Left colon (tissue), 2 donors: ENCODE data around the gene GPBP1L1. TPM values are rescaled to one million over a fixed set of nuclear protein-coding genes. Genes with fewer than 3 reads are reported as not detected.
"Not testable (repeated sequence)": the region's sequence is repeated elsewhere in the genome, so short reads cannot be mapped to it uniquely, and the experiment has no call there.

Experiments used
- ATAC-seq: fragments of 200-7000 bp; cut with Tn5 transposase; one replicate; pipeline ENCODE4 v1.9.1; 2020; ENCODE audit warnings: mild to moderate bottlenecking, moderate library complexity
- DNase-seq, 2 donors: peaks; one replicate each; pipeline ENCODE4 v3.0.0-alpha.2; 2020
- intact Hi-C, 2 donors: fragments of 100-400 bp; cut with DNase I in 1 of 2; cut with micrococcal nuclease in 1 of 2; formaldehyde crosslinking; loops; one replicate each; pipeline versions ENCODE4 v1.11.2 to v1.14.0; 2022; cut with DNase I, micrococcal nuclease
- total RNA-seq, 2 donors: library from RNA; stranded (reverse); fragmentation: NEBNext Ultra II Directional; extraction: Animal tissue kit (Norgen Biotek cat#: 25700); gene quantifications; one replicate each; pipeline ENCODE4 v1.2.1, GENCODE V29; 2021
- donor health status: DM: no; HTN: no; CAD: no.
- donor health status: DM: yes; HTN: yes; CAD: no.

GPBP1L1 gene
- total RNA-seq, 2 donors from 2014 or later = 193 to 195 TPM

GRCh38 chr1:45685308-45686014 lies 872 bp downstream of the GPBP1L1 start:
- ATAC-seq (no peak), DNase-seq (peak in 1 of 2 donors; percentile 29)
- intact Hi-C loops = loop anchor here in 1 of 2 donors (10.0 kb wide), 1 partner anchor 101 kb away; the partner anchor contains the start of gene NASP

- no peak for ATAC-seq
- DNase-seq = no peak
- intact Hi-C loops = loop anchor here in 1 of 2 donors (10.0 kb wide), 1 partner anchor 100 kb away; the partner anchor contains the start of gene NASP
These were observed 1.9 kb downstream of the GPBP1L1 start for GRCh38 chr1:45684402-45684801.

GRCh38 chr1:45682942-45683341 lies 3.4 kb downstream of the GPBP1L1 start:
- intact Hi-C loops = loop anchor here in 1 of 2 donors (10.0 kb wide), 1 partner anchor 98 kb away; the partner anchor contains the start of gene NASP
- no peak for DNase-seq

GRCh38 chr1:45679123-45679522 lies 7.2 kb downstream of the GPBP1L1 start:
- intact Hi-C loops = no loop called here
- no peak for ATAC-seq
- no peak for DNase-seq

More at GRCh38 chr1:45682942-45683341, 3.4 kb downstream of the GPBP1L1 start:
- no peak for ATAC-seq

GRCh38 chr1:45678489-45678888 lies 7.8 kb downstream of the GPBP1L1 start:
- DNase-seq = no peak
- no peak for ATAC-seq
- intact Hi-C loops = no loop called here

- intact Hi-C loops = no loop called here
- no peak for DNase-seq
- no peak for ATAC-seq
These were observed 8.5 kb downstream of the GPBP1L1 start for GRCh38 chr1:45677751-45678245.

- DNase-seq, ATAC-seq, intact Hi-C loops: not testable (repeated sequence)
These were observed 9.8 kb downstream of the GPBP1L1 start for GRCh38 chr1:45676553-45676952.

- ATAC-seq (peak; percentile 90), DNase-seq (no peak)
- intact Hi-C loops = no loop called here
These were observed 11.9 kb downstream of the GPBP1L1 start for GRCh38 chr1:45674478-45674877.

GRCh38 chr1:45673956-45674355 lies 12.4 kb downstream of the GPBP1L1 start:
- intact Hi-C loops = no loop called here
- DNase-seq (no peak), ATAC-seq (no peak)

GRCh38 chr1:45669859-45670655 lies 16.3 kb downstream of the GPBP1L1 start:
- intact Hi-C loops = no loop called here
- ATAC-seq = no peak
- no peak for DNase-seq

- ATAC-seq = no peak
- intact Hi-C loops = no loop called here
- no peak for DNase-seq
These were observed 17.0 kb downstream of the GPBP1L1 start for GRCh38 chr1:45669379-45669778.

- ATAC-seq = no peak
These were observed 17.8 kb downstream of the GPBP1L1 start for GRCh38 chr1:45668526-45668925.

GRCh38 chr1:45667321-45668111 lies 18.8 kb downstream of the GPBP1L1 start:
- ATAC-seq (no peak), DNase-seq (no peak)
- intact Hi-C loops = no loop called here

More at GRCh38 chr1:45668526-45668925, 17.8 kb downstream of the GPBP1L1 start:
- DNase-seq = no peak
- intact Hi-C loops = no loop called here

- intact Hi-C loops = no loop called here
- DNase-seq (no peak), ATAC-seq (no peak)
These were observed 19.5 kb downstream of the GPBP1L1 start for GRCh38 chr1:45666836-45667235.

GRCh38 chr1:45660336-45660735 lies 26.0 kb downstream of the GPBP1L1 start:
- ATAC-seq (no peak), DNase-seq (no peak)
- intact Hi-C loops = no loop called here

GRCh38 chr1:45659222-45659621 lies 27.1 kb downstream of the GPBP1L1 start:
- no peak for ATAC-seq
- DNase-seq = no peak
- intact Hi-C loops = no loop called here

GRCh38 chr1:45658171-45658570 lies 28.2 kb downstream of the GPBP1L1 start:
- DNase-seq (no peak), ATAC-seq (peak; percentile 89)
- intact Hi-C loops = no loop called here

- intact Hi-C loops = no loop called here
- DNase-seq = no peak
- ATAC-seq = no peak
These were observed 29.6 kb downstream of the GPBP1L1 start for GRCh38 chr1:45656573-45657226.
